Osteoblast (primary cell): ENCODE data around the gene RALGPS2. TPM values are rescaled to one million over a fixed set of nuclear protein-coding genes. Genes with fewer than 3 reads are reported as not detected.

Source experiments
- DNase-seq: peaks from one replicate; pipeline ENCODE4 v3.0.0; 2011; ENCODE audit warnings: low spot score, mixed read lengths; ENCODE audit not compliant: insufficient read length; ENCODE audit errors: missing footprints
- H2AFZ ChIP-seq: 2 replicates; pipeline ENCODE4 v1.6.0; 2011; ENCODE audit warnings: mild to moderate bottlenecking, low read length
- H3K27ac ChIP-seq: 2 replicates; pipeline ENCODE4 v1.5.1; 2011; ENCODE audit warnings: mild to moderate bottlenecking, low read depth, low read length, moderate library complexity
- H3K27me3 ChIP-seq: 2 replicates; pipeline ENCODE4 v1.6.0; 2012; ENCODE audit warnings: mild to moderate bottlenecking, control low read depth, inconsistent platforms, low read length, moderate library complexity; ENCODE audit not compliant: insufficient read depth
- H3K36me3 ChIP-seq: 2 replicates; pipeline ENCODE4 v1.5.1; 2011; ENCODE audit warnings: mild to moderate bottlenecking, low read length, control low read depth, moderate library complexity; ENCODE audit not compliant: insufficient read depth
- H3K4me1 ChIP-seq: 2 replicates; pipeline ENCODE4 v1.5.1; 2011; ENCODE audit warnings: mild to moderate bottlenecking, low read length, control low read depth, moderate library complexity; ENCODE audit not compliant: insufficient read depth
- H3K4me2 ChIP-seq: 2 replicates; pipeline ENCODE4 v1.6.0; 2011; ENCODE audit warnings: mild to moderate bottlenecking, low read length; ENCODE audit not compliant: insufficient read depth
- H3K4me3 ChIP-seq: fragments of 200-600 bp; sonication (generic); 3 replicates; pipeline ENCODE4 v1.5.1; 2012; ENCODE audit warnings: mild to moderate bottlenecking, low read length, inconsistent platforms; ENCODE audit not compliant: insufficient read depth
- H3K79me2 ChIP-seq: 2 replicates; pipeline ENCODE4 v1.6.0; 2012; ENCODE audit warnings: mild to moderate bottlenecking, low read length, control low read depth, inconsistent platforms; ENCODE audit not compliant: insufficient read depth
- H3K9me3 ChIP-seq: 2 replicates; pipeline ENCODE4 v1.5.1; 2011; ENCODE audit warnings: low read depth, low read length, control low read depth
- H4K20me1 ChIP-seq: 2 replicates; pipeline ENCODE4 v1.6.0; 2012; ENCODE audit warnings: mild to moderate bottlenecking, low read length, control low read depth; ENCODE audit not compliant: insufficient read depth
- CTCF ChIP-seq: IDR thresholded peaks from 2 replicates; pipeline ENCODE4 v1.5.1; 2011; ENCODE audit warnings: mild to moderate bottlenecking, low read depth, low read length, moderate library complexity; ENCODE audit errors: extremely low read depth
- total RNA-seq: library from RNA; depleted of rRNA; stranded (reverse); fragments of >200 nt; gene quantifications from 2 replicates; pipeline ENCODE4 v1.2.3, GENCODE V29; 2012

Gene RALGPS2
- total RNA-seq, 1 donor: 40.2 TPM

DNA sequence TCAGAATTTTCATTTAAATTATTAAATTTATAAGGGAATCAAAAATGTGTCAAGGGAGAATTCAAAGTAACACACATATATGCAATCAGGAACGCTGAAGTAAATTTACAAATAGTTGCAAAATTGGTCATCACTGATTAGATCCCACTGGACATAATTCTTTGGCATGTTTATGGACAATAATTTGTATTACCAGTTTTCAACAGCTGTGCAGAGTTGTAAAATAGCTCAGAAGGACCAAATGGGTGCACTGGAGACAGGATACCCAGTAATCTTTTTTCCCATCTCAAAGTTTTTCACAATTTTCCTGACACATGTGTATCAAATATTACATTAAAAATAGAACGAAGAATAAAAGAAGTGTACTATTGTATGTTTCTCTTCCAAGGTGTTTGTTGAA is 149.9 kb downstream of the RALGPS2 start:
- Histone ChIP-seq H3K36me3 (no peaks in the 10 kb centered on the region), H3K27me3 (no peaks in the 10 kb centered on the region), H3K4me1 (peaks cover 22% of the 10 kb centered on the region), H2AFZ (no peak overlapping the region), H3K79me2 (no peaks in the 10 kb centered on the region), H3K4me2 (no peak overlapping the region), H3K27ac (no peak overlapping the region), H4K20me1 (no peaks in the 10 kb centered on the region), H3K9me3 (no peaks in the 10 kb centered on the region), H3K4me3 (no peak overlapping the region)
- TF ChIP-seq CTCF: no peak
- no peak for DNase-seq

DNA sequence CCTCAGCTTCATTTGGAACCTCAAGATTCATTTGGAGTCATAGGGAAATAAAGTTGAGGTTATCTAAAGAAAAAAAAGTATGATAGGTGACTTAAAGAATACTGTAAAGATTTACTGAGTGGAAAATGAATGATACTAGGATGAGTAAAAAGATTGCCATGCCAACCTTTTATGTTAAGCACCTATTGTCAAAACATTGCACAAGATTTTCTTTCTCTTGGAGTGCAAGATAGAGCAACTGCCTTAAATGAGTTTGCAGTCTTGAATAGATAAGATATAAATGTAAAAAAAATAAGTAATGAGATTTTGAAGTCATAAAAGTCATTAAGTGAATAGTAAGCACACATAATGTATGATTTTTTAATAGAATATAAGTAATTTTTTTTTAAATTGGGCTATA is 150.9 kb downstream of the RALGPS2 start:
- Histone ChIP-seq H3K4me3 (no peak overlapping the region), H2AFZ (no peak overlapping the region), H4K20me1 (no peaks in the 10 kb centered on the region), H3K27me3 (no peaks in the 10 kb centered on the region), H3K4me1 (peaks cover 12% of the 10 kb centered on the region), H3K4me2 (no peak overlapping the region), H3K79me2 (no peaks in the 10 kb centered on the region), H3K9me3 (no peaks in the 10 kb centered on the region), H3K36me3 (peaks cover under 1% of the 10 kb centered on the region), H3K27ac (no peak overlapping the region)
- no peak for TF ChIP-seq CTCF
- DNase-seq: no peak

- Histone ChIP-seq H3K4me2 (no peak overlapping the region), H3K9me3 (no peaks in the 10 kb centered on the region), H2AFZ (no peak overlapping the region), H3K4me1 (no peaks in the 10 kb centered on the region), H3K36me3 (peaks cover 4% of the 10 kb centered on the region), H3K27me3 (no peaks in the 10 kb centered on the region), H3K27ac (no peak overlapping the region), H3K4me3 (no peak overlapping the region), H4K20me1 (no peaks in the 10 kb centered on the region), H3K79me2 (no peaks in the 10 kb centered on the region)
- DNase-seq: no peak
- no peak for TF ChIP-seq CTCF
Observed at GRCh38 chr1:178877896-178878295, 152.9 kb downstream of the RALGPS2 start.

GRCh38 chr1:178881950-178882349 is 156.9 kb downstream of the RALGPS2 start:
- Histone ChIP-seq H3K9me3 (no peaks in the 10 kb centered on the region), H3K79me2 (no peaks in the 10 kb centered on the region), H2AFZ (no peak overlapping the region), H3K4me2 (no peak overlapping the region), H3K36me3 (peaks cover 4% of the 10 kb centered on the region), H3K4me3 (no peak overlapping the region), H4K20me1 (no peaks in the 10 kb centered on the region), H3K4me1 (no peaks in the 10 kb centered on the region), H3K27ac (no peak overlapping the region), H3K27me3 (no peaks in the 10 kb centered on the region)
- DNase-seq: peak; percentile 1
- no peak for TF ChIP-seq CTCF
